Jurkat, Clone E6-1 (cell line): Measurements from ENCODE around the gene TBC1D1.

Source experiments
- DNase-seq: peaks from one replicate; pipeline ENCODE4 v3.0.0-alpha.2; 2011; ENCODE audit warnings: low read depth, low spot score
- H3K4me3 ChIP-seq: 2 replicates; pipeline ENCODE4 v1.5.1; 2011; ENCODE audit warnings: mild to moderate bottlenecking, low read length, control low read depth, moderate library complexity

Gene TBC1D1

GRCh38 chr4:38184404-38184803 is 293.5 kb downstream of the TBC1D1 start:
- H3K4me3 ChIP-seq: no peak overlapping the region
- no peak for DNase-seq

- DNase-seq: no peak
- H3K4me3 ChIP-seq: no peak overlapping the region
These were observed 294.7 kb downstream of the TBC1D1 start for GRCh38 chr4:38185406-38186144.

DNA sequence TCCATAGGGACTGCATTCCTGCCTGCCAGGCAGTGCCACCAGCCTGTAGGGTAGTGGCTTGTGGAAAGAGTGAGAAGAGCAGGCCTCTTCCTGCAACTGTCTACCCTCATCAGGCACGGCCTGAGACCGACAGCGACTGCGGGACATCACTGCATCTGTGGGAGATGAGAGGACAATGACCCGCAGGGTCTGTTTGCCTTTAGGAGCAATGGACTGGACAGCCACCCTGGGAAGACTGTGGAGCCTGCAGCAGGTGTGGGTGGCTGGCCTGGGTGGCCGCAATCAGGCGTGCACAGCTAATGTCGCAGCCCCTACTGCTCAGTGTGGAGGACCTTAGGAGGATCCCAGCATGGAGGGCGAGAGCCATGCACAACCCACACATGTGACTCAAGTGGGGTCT is 297.3 kb downstream of the TBC1D1 start:
- no peak overlapping the region for H3K4me3 ChIP-seq
- no peak for DNase-seq

GRCh38 chr4:38188631-38189101 is 297.8 kb downstream of the TBC1D1 start:
- no peak for DNase-seq
- no peak overlapping the region for H3K4me3 ChIP-seq
